BJ (cell line): ENCODE data around the gene SERPINA3. TPM values are rescaled to one million over a fixed set of nuclear protein-coding genes. Genes with fewer than 3 reads are reported as not detected.

Experiments
- CTCF ChIA-PET: fragments of 350-600 bp; formaldehyde crosslinking; extraction: SDS; loops from one replicate; lab custom pipeline; 2021; ENCODE audit warnings: antibody characterized with exemption, inconsistent platforms; lab: Yijun Ruan, JAX
- POLR2A ChIA-PET: fragments of 300-600 bp; sonication (Branson Sonifier 250); formaldehyde crosslinking; extraction: SDS; loops from one replicate; lab custom pipeline; 2021; ENCODE audit warnings: antibody characterized with exemption; lab: Charles Lee
- DNase-seq: peaks from one replicate; pipeline ENCODE4 v3.0.0-alpha.2; 2011; ENCODE audit warnings: low read depth
- H3K27me3 ChIP-seq: 2 replicates; pipeline ENCODE4 v1.6.0; 2011; ENCODE audit warnings: low read length; ENCODE audit not compliant: control insufficient read depth, insufficient read depth
- H3K36me3 ChIP-seq: 2 replicates; pipeline ENCODE4 v1.5.1; 2011; ENCODE audit warnings: low read length; ENCODE audit not compliant: control insufficient read depth, insufficient read depth
- H3K4me3 ChIP-seq: 2 replicates; pipeline ENCODE4 v1.5.1; 2011; ENCODE audit warnings: low read depth, mild to moderate bottlenecking, control low read depth, low read length
- polyA plus RNA-seq: library from polyadenylated mRNA; depleted of rRNA; stranded (reverse); fragments of >200 nt; gene quantifications from 2 replicates; pipeline ENCODE4 v1.2.3, GENCODE V29; 2011
- TF ChIP-seq, protein P1 (sequence below): IDR thresholded peaks from 2 replicates; pipeline ENCODE4 v1.5.1; 2011; ENCODE audit warnings: low read depth, mild to moderate bottlenecking, control low read depth, inconsistent platforms, low read length, moderate library complexity; ENCODE audit not compliant: insufficient read depth

The SERPINA3 gene
- polyA plus RNA-seq, 1 experiment: 0.91 TPM

DNA sequence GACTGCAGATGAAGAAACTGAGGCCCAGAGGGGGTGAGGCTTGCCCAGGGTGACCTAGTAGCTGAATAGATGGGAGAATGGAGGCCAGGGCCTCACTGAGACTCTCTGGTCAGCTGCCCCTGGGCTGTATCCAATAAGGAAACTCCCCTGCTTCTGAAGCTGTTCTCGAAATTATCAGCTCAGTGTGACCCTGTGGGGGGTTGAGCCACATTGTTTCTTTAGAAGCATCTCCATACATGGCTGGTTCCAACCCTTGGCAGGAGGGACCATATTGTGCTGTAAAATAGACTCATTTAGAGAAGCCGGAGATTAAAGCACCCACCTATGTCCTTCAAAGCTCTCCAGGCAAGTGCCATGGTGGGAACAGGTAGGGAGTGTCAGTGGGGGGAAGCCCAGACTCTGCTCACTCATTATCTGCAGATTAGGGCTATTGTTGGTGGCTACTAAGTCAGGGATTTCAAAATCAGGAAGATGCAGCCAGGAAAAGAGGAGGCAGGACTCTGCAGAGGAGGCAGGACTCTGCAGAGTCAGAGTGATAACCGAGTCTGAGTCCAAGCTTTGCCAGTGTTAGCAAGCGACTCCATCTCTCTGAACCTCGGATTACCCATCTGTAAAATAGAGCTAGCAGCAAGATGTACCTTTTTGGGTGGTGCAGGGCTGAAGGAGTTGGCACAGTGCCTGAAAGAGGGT, 27.5 kb upstream of the SERPINA3 start:
- DNase-seq: no peak
- CTCF ChIA-PET: interaction anchor here (1.0 kb wide), 1 partner anchor 49 kb away, joined by 3 read pairs; no protein-coding TSS in a partner anchor
- Histone ChIP-seq H3K36me3 (no peaks in the 10 kb centered on the region), H3K4me3 (no peak overlapping the region), H3K27me3 (no peaks in the 10 kb centered on the region)
- TF ChIP-seq, protein P1, sequence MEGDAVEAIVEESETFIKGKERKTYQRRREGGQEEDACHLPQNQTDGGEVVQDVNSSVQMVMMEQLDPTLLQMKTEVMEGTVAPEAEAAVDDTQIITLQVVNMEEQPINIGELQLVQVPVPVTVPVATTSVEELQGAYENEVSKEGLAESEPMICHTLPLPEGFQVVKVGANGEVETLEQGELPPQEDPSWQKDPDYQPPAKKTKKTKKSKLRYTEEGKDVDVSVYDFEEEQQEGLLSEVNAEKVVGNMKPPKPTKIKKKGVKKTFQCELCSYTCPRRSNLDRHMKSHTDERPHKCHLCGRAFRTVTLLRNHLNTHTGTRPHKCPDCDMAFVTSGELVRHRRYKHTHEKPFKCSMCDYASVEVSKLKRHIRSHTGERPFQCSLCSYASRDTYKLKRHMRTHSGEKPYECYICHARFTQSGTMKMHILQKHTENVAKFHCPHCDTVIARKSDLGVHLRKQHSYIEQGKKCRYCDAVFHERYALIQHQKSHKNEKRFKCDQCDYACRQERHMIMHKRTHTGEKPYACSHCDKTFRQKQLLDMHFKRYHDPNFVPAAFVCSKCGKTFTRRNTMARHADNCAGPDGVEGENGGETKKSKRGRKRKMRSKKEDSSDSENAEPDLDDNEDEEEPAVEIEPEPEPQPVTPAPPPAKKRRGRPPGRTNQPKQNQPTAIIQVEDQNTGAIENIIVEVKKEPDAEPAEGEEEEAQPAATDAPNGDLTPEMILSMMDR: no peak
- POLR2A ChIA-PET: interaction anchor here (0.6 kb wide), 1 partner anchor 55 kb away, joined by 5 read pairs; no protein-coding TSS in a partner anchor

DNA sequence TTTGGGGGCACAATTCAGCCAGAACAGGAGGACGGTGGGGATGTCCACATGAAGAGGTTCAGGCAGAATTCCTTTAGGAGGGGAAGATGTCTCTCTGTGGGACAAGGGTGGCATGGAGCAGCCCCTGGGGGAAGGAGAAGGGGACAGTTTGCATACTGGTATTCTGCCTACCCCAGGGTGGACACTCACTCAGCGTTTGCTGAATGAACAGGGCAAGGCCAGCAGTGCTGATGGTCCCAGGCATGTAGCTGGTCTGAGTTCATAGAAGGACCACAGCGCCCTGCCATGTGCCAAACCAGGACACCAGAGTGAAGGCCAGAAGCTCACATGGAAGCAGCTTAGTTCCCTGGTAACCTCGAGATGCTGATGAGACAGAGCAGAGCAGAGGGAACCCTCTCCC, 25.6 kb upstream of the SERPINA3 start:
- CTCF ChIA-PET: no interaction called here
- TF ChIP-seq, protein P1: no peak
- DNase-seq: no peak
- POLR2A ChIA-PET: no interaction called here
- H3K4me3 ChIP-seq: no peak overlapping the region
- no peaks in the 10 kb centered on the region for H3K27me3 ChIP-seq
- no peaks in the 10 kb centered on the region for H3K36me3 ChIP-seq

DNA sequence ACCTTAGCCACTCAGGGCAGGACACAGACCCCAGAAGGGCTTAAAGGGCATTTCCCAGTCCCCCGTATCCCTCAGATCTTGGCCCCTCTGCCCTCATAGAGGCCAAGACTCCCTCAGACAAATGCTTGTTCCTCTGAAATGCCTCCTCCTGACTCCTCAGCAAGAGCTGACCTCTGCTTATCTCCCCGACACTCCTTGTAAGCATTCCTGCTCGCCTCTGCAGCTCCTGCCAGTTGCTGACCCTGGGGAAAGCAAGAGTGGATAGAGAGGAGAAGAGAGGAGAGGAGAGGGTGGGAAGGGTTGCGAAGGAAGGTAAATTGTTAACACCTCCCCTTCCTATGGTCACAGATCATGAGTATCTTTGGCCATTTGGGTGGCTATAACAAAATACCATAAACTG, 23.9 kb upstream of the SERPINA3 start:
- Histone ChIP-seq H3K4me3 (no peak overlapping the region), H3K27me3 (no peaks in the 10 kb centered on the region), H3K36me3 (no peaks in the 10 kb centered on the region)
- DNase-seq: no peak
- TF ChIP-seq, protein P1: no peak
- ChIA-PET CTCF (no interaction called here), POLR2A (no interaction called here)

DNA sequence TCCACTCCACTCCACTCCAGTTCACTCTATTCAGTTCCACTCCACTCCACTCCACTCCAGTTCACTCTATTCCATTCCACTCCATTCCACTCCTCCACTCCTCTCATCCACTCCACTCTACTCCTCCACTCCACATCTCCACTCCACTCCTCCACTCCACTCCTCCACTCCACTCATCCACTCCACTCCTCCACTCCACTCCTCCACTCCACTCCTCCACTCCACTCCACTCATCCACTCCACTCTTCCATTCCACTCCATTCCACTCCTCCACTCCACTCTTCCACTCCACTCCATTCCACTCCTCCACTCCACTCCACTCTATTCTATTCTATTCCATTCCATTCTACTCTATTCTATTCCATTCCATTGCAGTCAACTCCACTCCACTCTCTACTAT, 21.1 kb upstream of the SERPINA3 start:
- POLR2A ChIA-PET: no interaction called here
- no peaks in the 10 kb centered on the region for H3K36me3 ChIP-seq
- CTCF ChIA-PET: no interaction called here
- TF ChIP-seq, protein P1: no peak
- no peaks in the 10 kb centered on the region for H3K27me3 ChIP-seq
- no peak for DNase-seq
- no peak overlapping the region for H3K4me3 ChIP-seq

DNA sequence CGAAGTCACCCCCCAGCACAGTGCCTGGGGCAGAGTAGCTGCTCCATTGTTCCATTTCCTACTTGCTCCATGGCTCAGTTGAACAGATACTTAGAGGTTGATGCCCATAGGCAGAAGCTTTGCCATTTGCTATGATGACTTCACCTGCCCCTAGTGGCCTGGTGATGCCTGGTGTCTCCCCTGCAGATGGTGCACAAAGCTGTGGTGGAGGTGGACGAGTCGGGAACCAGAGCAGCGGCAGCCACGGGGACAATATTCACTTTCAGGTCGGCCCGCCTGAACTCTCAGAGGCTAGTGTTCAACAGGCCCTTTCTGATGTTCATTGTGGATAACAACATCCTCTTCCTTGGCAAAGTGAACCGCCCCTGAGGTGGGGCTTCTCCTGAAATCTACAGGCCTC, 20.3 kb upstream of the SERPINA3 start:
- ChIA-PET CTCF (interaction anchor here (0.9 kb wide), 1 partner anchor 46 kb away, joined by 3 read pairs; no protein-coding TSS in a partner anchor), POLR2A (no interaction called here)
- H3K27me3 ChIP-seq: no peaks in the 10 kb centered on the region
- no peak for DNase-seq
- TF ChIP-seq, protein P1: no peak
- H3K36me3 ChIP-seq: no peaks in the 10 kb centered on the region
- no peak overlapping the region for H3K4me3 ChIP-seq
